Aorta (tissue), 5 donors: ENCODE results near the gene HRC. TPM values are rescaled to one million over a fixed set of nuclear protein-coding genes. Genes with fewer than 3 reads are reported as not detected.
"Not testable (repeated sequence)": the region's sequence is repeated elsewhere in the genome, so short reads cannot be mapped to it uniquely, and the experiment has no call there.

Experiments
- ATAC-seq: fragments of 200-7000 bp; cut with Tn5 transposase; one replicate; pipeline ENCODE4 v1.9.1; 2022; ENCODE audit warnings: moderate library complexity; ENCODE audit not compliant: low FRiP score
- DNase-seq, 2 donors: peaks; one replicate each; pipeline ENCODE4 v3.0.0-alpha.2; 2020
- H3K27ac ChIP-seq, 2 donors: one replicate each; pipeline ENCODE4 v1.5.1; 2013; ENCODE audit warnings: low read length in 2 of 2, mild to moderate bottlenecking in 2 of 2, moderate library complexity in 2 of 2, control low read depth in 1 of 2, inconsistent platforms in 1 of 2, low read depth in 1 of 2
- H3K27me3 ChIP-seq, 2 donors: one replicate each; pipeline ENCODE4 v1.6.1; 2013; ENCODE audit warnings: control low read depth in 1 of 2, low read length in 1 of 2, mild to moderate bottlenecking in 1 of 2, moderate library complexity in 1 of 2; ENCODE audit not compliant: insufficient read depth in 2 of 2, control insufficient read depth in 1 of 2
- H3K36me3 ChIP-seq, 2 donors: one replicate each; pipeline ENCODE4 v1.6.1; 2013; ENCODE audit warnings: control low read depth in 1 of 2, low read length in 1 of 2, mild to moderate bottlenecking in 1 of 2; ENCODE audit not compliant: insufficient read depth in 2 of 2, control insufficient read depth in 1 of 2
- H3K4me1 ChIP-seq, 2 donors: one replicate each; pipeline ENCODE4 v1.6.1; 2013; ENCODE audit warnings: low read length in 2 of 2, control low read depth in 1 of 2, mild to moderate bottlenecking in 1 of 2, moderate library complexity in 1 of 2; ENCODE audit not compliant: insufficient read depth in 2 of 2, control insufficient read depth in 1 of 2
- H3K4me3 ChIP-seq, 2 donors: one replicate each; pipeline ENCODE4 v1.5.1; 2013; ENCODE audit warnings: low read length in 2 of 2, control low read depth in 1 of 2, mild to moderate bottlenecking in 1 of 2
- H3K9me3 ChIP-seq: one replicate; pipeline ENCODE4 v1.6.1; 2013; ENCODE audit warnings: mild to moderate bottlenecking, low read length; ENCODE audit not compliant: control insufficient read depth
- WGBS, 2 donors: extraction: QIAGEN DNeasy Blood & Tissue Kit; methylation state at CpG; one replicate each; pipeline ENCODE4 v1.1.7; 2013; 5-methylcytosine and 5-hydroxymethylcytosine counted together
- intact Hi-C, 2 donors: fragments of 100-400 bp; cut with DNase I; formaldehyde crosslinking; loops; one replicate each; pipeline versions ENCODE4 v1.14.2 to v1.15.0; 2022
- polyA plus RNA-seq, 2 donors: library from polyadenylated mRNA; stranded (reverse); fragments of 200-250 nt; gene quantifications; one replicate each; pipeline ENCODE4 v1.2.3, GENCODE V29; 2013
- total RNA-seq, 2 donors: library from RNA; stranded (reverse); fragmentation: NEBNext Ultra II Directional; extraction: Animal tissue kit (Norgen Biotek cat#: 25700); gene quantifications; one replicate each; pipeline ENCODE4 v1.2.1, GENCODE V29; 2021
- donor health status: healthy with polysubstance abuse.
- donor health status: Bipolar disorder and iron deficiency.
- donor health status: DM: no; HTN: no; CAD: no.
- donor health status: DM: no; HTN: no; CAD: no.
- donor health status: DM: yes; HTN: yes; CAD: no.

The HRC gene
- total and polyA plus RNA-seq, 4 donors = 0.74 to 9.3 (median 3.7) TPM

DNA sequence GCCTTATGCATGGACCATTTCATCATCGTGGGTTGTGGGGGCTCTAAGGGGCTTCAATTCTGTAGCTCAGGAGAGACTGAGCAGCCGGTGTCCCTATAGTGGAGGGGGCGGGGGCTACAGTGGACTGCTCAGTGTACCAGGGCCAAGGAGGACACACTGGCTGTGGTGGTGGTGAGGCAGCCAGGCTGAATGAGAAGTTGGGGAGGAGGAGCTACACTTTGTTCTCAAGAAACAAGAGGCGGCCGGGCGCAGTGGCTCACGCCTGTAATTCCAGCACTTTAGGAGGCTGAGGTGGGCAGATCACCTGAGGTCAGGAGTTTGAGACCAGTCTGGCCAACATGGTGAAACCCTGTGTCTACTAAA is 8.8 kb downstream of the HRC start:
- 4 to 5% methylated on average over 7 of the region's 7 CpGs for WGBS, 2 donors
- not testable (repeated sequence) for H3K9me3 ChIP-seq, H3K4me1 ChIP-seq, ATAC-seq, H3K36me3 ChIP-seq, H3K4me3 ChIP-seq, H3K27me3 ChIP-seq, H3K27ac ChIP-seq
- intact Hi-C loops = loop anchor here (5.0 to 10.0 kb wide), 3 partner anchors 39 to 152 kb away; partner anchors contain the start of genes GYS1 (in 1 of the 2) and RUVBL2 (in 1 of the 2)
- peak in 1 of 2 donors; percentile 75 for DNase-seq

DNA sequence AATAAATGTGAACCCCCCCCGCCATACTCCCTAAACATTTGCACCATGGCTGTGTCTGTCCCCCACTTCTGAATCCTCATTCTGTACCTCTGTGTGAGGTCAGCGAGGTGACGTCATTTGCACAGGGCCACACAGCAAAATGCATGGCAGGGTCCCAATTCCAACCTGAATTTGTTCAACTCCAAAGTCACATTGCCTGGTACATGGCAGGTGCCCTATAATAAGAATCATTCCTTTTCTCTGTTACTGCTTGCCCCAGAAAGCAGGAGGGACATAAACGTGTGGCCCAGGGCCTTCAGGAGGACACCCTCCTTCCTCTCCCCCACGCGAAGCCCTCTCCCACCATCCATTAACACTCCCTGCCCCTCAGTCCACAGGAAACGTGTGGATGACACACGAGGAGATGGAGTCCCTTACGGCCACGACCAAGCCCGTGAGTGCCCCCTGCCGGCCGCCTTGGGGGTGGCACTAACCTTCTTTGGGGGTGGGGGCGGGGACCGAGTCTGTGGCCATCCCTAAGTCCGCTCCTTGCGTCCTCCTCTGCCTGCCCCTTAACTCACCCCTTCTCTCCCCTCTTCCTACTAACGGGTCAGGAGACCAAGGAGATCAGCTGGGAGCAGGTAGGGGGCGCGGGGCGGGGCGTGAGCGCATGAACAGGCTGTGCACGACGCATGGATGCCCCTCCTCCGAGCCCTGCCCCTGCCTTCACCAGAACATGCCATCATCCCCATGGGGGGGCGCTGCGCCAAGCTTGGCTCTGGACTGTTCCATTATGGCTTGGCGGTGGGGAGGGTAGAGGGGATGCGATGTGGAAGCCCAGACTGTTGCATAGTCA is 9.4 kb downstream of the HRC start:
- intact Hi-C loops = loop anchor here (5.0 to 10.0 kb wide), 3 partner anchors 38 to 151 kb away; partner anchors contain the start of genes GYS1 (in 1 of the 2) and RUVBL2 (in 1 of the 2)
- Histone ChIP-seq H3K4me3 (no peak overlapping the region), H3K9me3 (no peaks in the 10 kb centered on the region), H3K36me3 (no peaks in the 10 kb centered on the region), H3K4me1 (no peaks in the 10 kb centered on the region), H3K27me3 (no peaks in the 10 kb centered on the region), H3K27ac (no peak overlapping the region)
- WGBS, 2 donors = 5 to 6% methylated on average over 28 to 30 of the region's 30 CpGs
- peak; percentile 85 to 94 for DNase-seq
- ATAC-seq = peak; percentile 70

GRCh38 chr19:49142866-49143335 is 12.3 kb downstream of the HRC start:
- Histone ChIP-seq H3K4me3 (peak overlapping the region in 1 of 2 donors; percentile 28), H3K36me3 (no peaks in the 10 kb centered on the region), H3K27me3 (no peaks in the 10 kb centered on the region), H3K4me1 (no peaks in the 10 kb centered on the region), H3K27ac (no peak overlapping the region), H3K9me3 (no peaks in the 10 kb centered on the region)
- intact Hi-C loops = loop anchor here in 1 of 2 donors (10.0 kb wide), 2 partner anchors 48 to 148 kb away; partner anchors contain the start of genes GYS1 and RUVBL2
- peak; percentile 92 for ATAC-seq
- DNase-seq = peak; percentile 92 to 96
- WGBS, 2 donors = 1 to 2% methylated on average over 21 of the region's 21 CpGs

DNA sequence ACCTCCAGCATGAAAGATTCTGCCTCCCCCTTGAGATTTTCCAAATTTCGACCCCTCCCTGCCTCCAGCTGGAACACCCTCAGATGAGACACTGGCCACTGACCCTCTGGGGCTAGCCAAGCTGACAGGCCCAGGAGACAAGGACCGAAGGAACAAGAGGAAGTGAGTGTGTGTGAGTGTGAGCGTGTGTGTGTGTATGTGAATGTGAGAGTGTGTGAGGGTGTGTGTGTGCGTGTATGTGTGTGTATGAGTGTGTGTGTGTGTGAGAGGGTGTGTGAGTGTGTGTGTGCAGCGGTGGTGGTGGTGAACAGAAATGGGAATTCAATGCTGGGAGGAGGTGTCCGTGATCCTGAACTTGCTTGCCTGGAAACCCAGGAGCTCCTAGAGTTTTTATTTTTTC is 13.8 kb downstream of the HRC start:
- H3K27me3 ChIP-seq = no peaks in the 10 kb centered on the region
- H3K36me3 ChIP-seq = no peaks in the 10 kb centered on the region
- H3K4me3 ChIP-seq = no peak overlapping the region
- no peak for DNase-seq
- no peak for ATAC-seq
- H3K4me1 ChIP-seq = no peaks in the 10 kb centered on the region
- intact Hi-C loops = loop anchor here in 1 of 2 donors (10.0 kb wide), 2 partner anchors 47 to 147 kb away; partner anchors contain the start of genes GYS1 and RUVBL2
- WGBS, 2 donors = 86 to 87% methylated on average over 6 of the region's 6 CpGs
- no peak overlapping the region for H3K27ac ChIP-seq
- no peaks in the 10 kb centered on the region for H3K9me3 ChIP-seq

- DNase-seq (no peak), ATAC-seq (no peak)
- Histone ChIP-seq H3K36me3 (no peaks in the 10 kb centered on the region), H3K4me3 (no peak overlapping the region), H3K4me1 (no peaks in the 10 kb centered on the region), H3K27ac (no peak overlapping the region), H3K27me3 (no peaks in the 10 kb centered on the region), H3K9me3 (no peaks in the 10 kb centered on the region)
- intact Hi-C loops = loop anchor here in 1 of 2 donors (10.0 kb wide), 2 partner anchors 46 to 146 kb away; partner anchors contain the start of genes GYS1 and RUVBL2
- WGBS, 2 donors = 80 to 94% methylated on average over 7 of the region's 7 CpGs
Observed at GRCh38 chr19:49140951-49141350, 14.2 kb downstream of the HRC start.

DNA sequence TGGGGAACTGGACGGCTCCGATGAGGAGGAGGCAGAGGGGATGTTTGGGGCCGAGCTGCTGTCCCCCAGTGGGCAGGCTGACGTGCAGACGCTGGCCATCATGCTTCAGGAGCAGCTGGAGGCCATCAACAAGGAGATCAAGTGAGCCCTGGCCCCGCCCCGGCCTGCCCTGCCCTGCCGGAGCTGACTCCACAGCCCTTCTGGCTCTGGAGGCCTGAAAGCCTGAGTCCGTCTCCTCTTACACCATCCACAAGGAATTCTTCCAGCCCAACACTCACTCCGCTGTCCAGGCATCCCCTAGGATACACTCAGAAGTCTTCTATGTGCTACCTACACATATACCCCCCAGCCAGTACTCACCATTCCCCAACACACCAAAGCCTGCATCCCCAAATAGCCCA is 18.4 kb downstream of the HRC start:
- ATAC-seq (no peak), DNase-seq (no peak)
- H3K27me3 ChIP-seq = no peaks in the 10 kb centered on the region
- no peaks in the 10 kb centered on the region for H3K36me3 ChIP-seq
- no peaks in the 10 kb centered on the region for H3K4me1 ChIP-seq
- 68 to 85% methylated on average over 10 of the region's 10 CpGs for WGBS, 2 donors
- H3K27ac ChIP-seq = no peak overlapping the region
- intact Hi-C loops = no loop called here
- no peaks in the 10 kb centered on the region for H3K9me3 ChIP-seq
- no peak overlapping the region for H3K4me3 ChIP-seq

DNA sequence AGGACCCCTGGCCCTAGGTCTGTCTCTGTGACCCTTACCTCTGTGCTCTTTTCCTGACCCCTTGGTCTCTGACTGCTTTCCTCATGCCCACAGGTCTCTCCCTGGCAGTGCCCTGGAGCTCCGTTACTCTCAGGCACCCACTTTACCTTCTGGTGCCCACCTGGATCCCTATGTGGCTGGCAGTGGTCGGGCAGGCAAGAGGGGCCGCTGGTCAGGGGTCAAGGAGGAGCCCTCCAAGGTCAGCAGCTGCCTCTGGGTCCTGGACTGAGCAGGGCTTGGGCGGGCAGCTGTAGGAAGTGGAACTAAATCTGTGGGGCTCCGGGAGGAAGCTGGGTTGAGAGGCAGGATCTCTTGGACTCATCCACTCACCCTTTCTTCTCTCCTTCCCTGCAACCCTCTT is 19.5 kb downstream of the HRC start:
- 84 to 92% methylated on average over 5 of the region's 5 CpGs for WGBS, 2 donors
- no peak for ATAC-seq
- intact Hi-C loops = no loop called here
- H3K36me3 ChIP-seq = no peaks in the 10 kb centered on the region
- no peaks in the 10 kb centered on the region for H3K27me3 ChIP-seq
- H3K4me3 ChIP-seq = no peak overlapping the region
- no peak for DNase-seq
- no peaks in the 10 kb centered on the region for H3K9me3 ChIP-seq
- no peak overlapping the region for H3K27ac ChIP-seq
- H3K4me1 ChIP-seq = no peaks in the 10 kb centered on the region

DNA sequence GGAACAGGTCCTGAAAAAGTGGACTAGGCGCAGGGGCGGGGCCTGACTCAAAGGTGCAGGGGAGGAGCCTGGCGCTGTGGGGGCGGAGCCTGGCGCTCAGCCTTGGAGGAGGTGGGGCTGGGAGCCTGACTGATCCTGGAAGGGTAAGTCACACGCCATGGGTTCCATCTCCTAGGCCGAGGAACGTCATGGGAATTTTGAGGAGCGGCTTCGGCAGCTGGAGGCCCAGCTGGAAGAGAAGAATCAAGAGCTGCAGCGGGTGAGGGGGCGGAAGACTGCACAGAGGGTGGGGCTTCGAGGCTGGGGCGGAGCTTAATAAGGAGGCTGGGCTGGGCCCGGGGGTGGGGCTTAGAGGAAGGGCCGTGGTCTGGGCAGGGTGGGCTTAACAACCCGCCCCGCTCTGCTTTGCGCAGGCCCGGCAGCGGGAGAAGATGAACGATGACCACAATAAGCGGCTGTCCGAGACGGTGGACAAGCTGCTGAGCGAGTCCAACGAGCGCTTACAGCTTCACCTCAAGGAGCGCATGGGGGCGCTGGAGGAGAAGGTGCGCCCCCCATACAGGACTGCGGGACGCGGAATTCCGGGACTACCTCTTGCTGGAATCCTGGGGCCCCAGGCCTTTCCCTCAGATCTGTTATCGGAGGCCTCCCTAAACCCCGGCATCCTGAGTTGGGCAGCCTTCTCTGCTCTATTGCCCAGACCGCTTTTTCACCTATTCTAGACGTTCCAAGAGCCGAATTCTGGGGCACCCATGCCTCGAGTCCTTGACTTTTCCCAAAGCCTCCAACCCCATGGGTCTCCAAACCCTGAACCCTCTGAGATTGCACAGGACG is 21.4 kb downstream of the HRC start:
- no peaks in the 10 kb centered on the region for H3K9me3 ChIP-seq
- intact Hi-C loops = no loop called here
- H3K27ac ChIP-seq = no peak overlapping the region
- H3K4me1 ChIP-seq = no peaks in the 10 kb centered on the region
- DNase-seq = peak; percentile 73 to 88
- H3K36me3 ChIP-seq = no peaks in the 10 kb centered on the region
- ATAC-seq = peak; percentile 57
- 24 to 43% methylated on average over 42 of the region's 42 CpGs for WGBS, 2 donors
- H3K4me3 ChIP-seq = no peak overlapping the region
- no peaks in the 10 kb centered on the region for H3K27me3 ChIP-seq
